ENCODE measurements around the gene CCDC93.

Gene CCDC93

GRCh38 chr2:117967977-117968718 lies 45.7 kb downstream of the CCDC93 start:
- CTCF ChIA-PET: interaction anchor here (5.1 kb wide), 1 partner anchor 35 kb away, joined by 29 read pairs; no protein-coding TSS in a partner anchor
- no peak overlapping the region for H3K4me3 ChIP-seq (ENCODE audit: low read depth, low read length)
- POLR2A ChIA-PET: no interaction called here
- peaks cover 18 to 72% of the 10 kb centered on the region in 2 experiments for H3K36me3 ChIP-seq (ENCODE audit: control insufficient read depth in 2 of 2, insufficient read depth in 1 of 2, low read length in 2 of 2)
- H3K4me1 ChIP-seq (ENCODE audit: control insufficient read depth, insufficient read depth, low read length): no peaks in the 10 kb centered on the region
- no peak for TF ChIP-seq SP7 (tag by site-specific recombination; IDR thresholded peaks at IDR 0.05)
- TF ChIP-seq, protein P1, sequence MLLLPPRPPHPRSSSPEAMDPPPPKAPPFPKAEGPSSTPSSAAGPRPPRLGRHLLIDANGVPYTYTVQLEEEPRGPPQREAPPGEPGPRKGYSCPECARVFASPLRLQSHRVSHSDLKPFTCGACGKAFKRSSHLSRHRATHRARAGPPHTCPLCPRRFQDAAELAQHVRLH (tag by site-specific recombination; IDR thresholded peaks at IDR 0.05): no peak
- TF ChIP-seq ZFHX2 (tag by site-specific recombination; conservative IDR thresholded peaks at IDR 0.05): no peak
- TF ChIP-seq ZFP41 (tag by site-specific recombination; IDR thresholded peaks at IDR 0.05; ENCODE audit: borderline replicate concordance): no peak
- TF ChIP-seq ZNF560 (tag by site-specific recombination; IDR thresholded peaks at IDR 0.05; ENCODE audit: borderline replicate concordance): no peak
- TF ChIP-seq ZNF157 (tag by site-specific recombination; IDR thresholded peaks at IDR 0.05): no peak
- TF ChIP-seq ZNF654 (tag by site-specific recombination; IDR thresholded peaks at IDR 0.05; ENCODE audit: low read depth): no peak
- no peak for TF ChIP-seq GLI2 (tag by site-specific recombination; IDR thresholded peaks at IDR 0.05; ENCODE audit: borderline replicate concordance, low read depth)
- TF ChIP-seq ZNF530 (tag by site-specific recombination; IDR thresholded peaks at IDR 0.05; ENCODE audit: low read depth): no peak
- TF ChIP-seq ZNF324 (tag by site-specific recombination; IDR thresholded peaks at IDR 0.05): no peak
- TF ChIP-seq GLIS2 (tag by site-specific recombination; IDR thresholded peaks at IDR 0.05): no peak
- TF ChIP-seq ZNF214 (tag by site-specific recombination; IDR thresholded peaks at IDR 0.05; ENCODE audit: borderline replicate concordance): no peak
- TF ChIP-seq TSHZ1 (tag by site-specific recombination; IDR thresholded peaks at IDR 0.05; ENCODE audit: borderline replicate concordance): no peak
- TF ChIP-seq, protein P2, sequence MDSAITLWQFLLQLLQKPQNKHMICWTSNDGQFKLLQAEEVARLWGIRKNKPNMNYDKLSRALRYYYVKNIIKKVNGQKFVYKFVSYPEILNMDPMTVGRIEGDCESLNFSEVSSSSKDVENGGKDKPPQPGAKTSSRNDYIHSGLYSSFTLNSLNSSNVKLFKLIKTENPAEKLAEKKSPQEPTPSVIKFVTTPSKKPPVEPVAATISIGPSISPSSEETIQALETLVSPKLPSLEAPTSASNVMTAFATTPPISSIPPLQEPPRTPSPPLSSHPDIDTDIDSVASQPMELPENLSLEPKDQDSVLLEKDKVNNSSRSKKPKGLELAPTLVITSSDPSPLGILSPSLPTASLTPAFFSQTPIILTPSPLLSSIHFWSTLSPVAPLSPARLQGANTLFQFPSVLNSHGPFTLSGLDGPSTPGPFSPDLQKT (IDR thresholded peaks at IDR 0.05; ENCODE audit: borderline replicate concordance, low read depth, low read length): no peak
- TF ChIP-seq ZNF692 (tag by site-specific recombination; IDR thresholded peaks at IDR 0.05): no peak
- no peak for TF ChIP-seq ZNF19 (tag by site-specific recombination; IDR thresholded peaks at IDR 0.05; ENCODE audit: low read depth)
- TF ChIP-seq OVOL3 (tag by site-specific recombination; IDR thresholded peaks at IDR 0.05): no peak
- H3K27ac ChIP-seq (ENCODE audit: extremely low read depth, low read depth, low read length): no peak overlapping the region
- no peaks in the 10 kb centered on the region for H3K9me3 ChIP-seq (ENCODE audit: control insufficient read depth, insufficient read depth, low read depth, low read length)

GRCh38 chr2:117963446-117963845 lies 50.4 kb downstream of the CCDC93 start:
- no peak overlapping the region for H3K27ac ChIP-seq (ENCODE audit: extremely low read depth, low read depth, low read length)
- no peaks in the 10 kb centered on the region for H3K9me3 ChIP-seq (ENCODE audit: control insufficient read depth, insufficient read depth, low read depth, low read length)
- peaks cover 11 to 40% of the 10 kb centered on the region in 2 experiments for H3K36me3 ChIP-seq (ENCODE audit: control insufficient read depth in 2 of 2, insufficient read depth in 1 of 2, low read length in 2 of 2)
- no peak overlapping the region for H3K4me3 ChIP-seq (ENCODE audit: low read depth, low read length)
- H3K4me1 ChIP-seq (ENCODE audit: control insufficient read depth, insufficient read depth, low read length): 0 out of 2 replicates have a peak, but pooled peaks cover 3% of the 10 kb centered on the region
- CTCF ChIA-PET: no interaction called here
- POLR2A ChIA-PET: no interaction called here
- TF ChIP-seq KLF1 (tag by site-specific recombination; IDR thresholded peaks at IDR 0.05): no peak
- no peak for TF ChIP-seq ZNF521 (tag by site-specific recombination; IDR thresholded peaks at IDR 0.05)
- TF ChIP-seq YY2 (tag by site-specific recombination; IDR thresholded peaks at IDR 0.05): no peak
- TF ChIP-seq ZNF350 (tag by site-specific recombination; IDR thresholded peaks at IDR 0.05): no peak
- no peak for TF ChIP-seq ZNF155 (tag by site-specific recombination; IDR thresholded peaks at IDR 0.05)
- no peak for TF ChIP-seq PRDM10 (tag by site-specific recombination; IDR thresholded peaks at IDR 0.05)
- TF ChIP-seq ZSCAN5A (tag by site-specific recombination; IDR thresholded peaks at IDR 0.05): no peak
